Measurements from ENCODE around the gene NOP14. TPM values are rescaled to one million over a fixed set of nuclear protein-coding genes. Genes with fewer than 3 reads are reported as not detected.
A peak's percentile ranks its signal among the peaks of the same experiment; 100 is the strongest.

NOP14 gene
- total and polyA plus RNA-seq, 4 donors = 13.3 to 25.4 (median 19.7) TPM

GRCh38 chr4:2954358-2955185, 8.6 kb downstream of the NOP14 start:
- no peak for ATAC-seq (ENCODE audit: insufficient read depth, low FRiP score)
- WGBS, 2 donors = 81 to 84% methylated on average over 33 of the region's 33 CpGs
- no peak overlapping the region for H3K9ac ChIP-seq (ENCODE audit: insufficient read depth in 1 of 2, low read length in 2 of 2)
- no peak for TF ChIP-seq CTCF (IDR thresholded peaks at IDR 0.05; ENCODE audit: control extremely low read depth, extremely low read depth)
- no peak overlapping the region for H3K4me3 ChIP-seq
- no peak for DNase-seq
- H3K4me1 ChIP-seq (ENCODE audit: control insufficient read depth in 5 of 5, insufficient read depth in 5 of 5, low read length in 5 of 5) = no peaks in the 10 kb centered on the region
- peak overlapping the region in 1 of 2 donors; percentile 16 for H3K27ac ChIP-seq (ENCODE audit: low read depth in 1 of 2, low read length in 1 of 2)
- peaks cover 31 to 56% (median 39%) of the 10 kb centered on the region in 4 donors for H3K36me3 ChIP-seq (ENCODE audit: control insufficient read depth in 4 of 4, insufficient read depth in 4 of 4, low read length in 4 of 4)
- no peaks in the 10 kb centered on the region for H3K9me3 ChIP-seq (ENCODE audit: control insufficient read depth in 4 of 4, insufficient read depth in 3 of 4, low read length in 3 of 4)
- no peaks in the 10 kb centered on the region for H3K27me3 ChIP-seq (ENCODE audit: control insufficient read depth in 3 of 3, insufficient read depth in 3 of 3, low read length in 2 of 3)

GRCh38 chr4:2953496-2953895, 9.7 kb downstream of the NOP14 start:
- Histone ChIP-seq H3K9me3 (ENCODE audit: control insufficient read depth in 4 of 4, insufficient read depth in 3 of 4, low read length in 3 of 4) (no peaks in the 10 kb centered on the region), H3K9ac (ENCODE audit: insufficient read depth in 1 of 2, low read length in 2 of 2) (no peak overlapping the region), H3K27me3 (ENCODE audit: control insufficient read depth in 3 of 3, insufficient read depth in 3 of 3, low read length in 2 of 3) (no peaks in the 10 kb centered on the region), H3K27ac (ENCODE audit: low read depth in 1 of 2, low read length in 1 of 2) (no peak overlapping the region), H3K4me3 (no peak overlapping the region), H3K36me3 (ENCODE audit: control insufficient read depth in 4 of 4, insufficient read depth in 4 of 4, low read length in 4 of 4) (peaks cover 33 to 64% (median 39%) of the 10 kb centered on the region in 4 donors), H3K4me1 (ENCODE audit: control insufficient read depth in 5 of 5, insufficient read depth in 5 of 5, low read length in 5 of 5) (no peaks in the 10 kb centered on the region)
- DNase-seq (no peak), ATAC-seq (ENCODE audit: insufficient read depth, low FRiP score) (no peak)
- no peak for TF ChIP-seq CTCF (IDR thresholded peaks at IDR 0.05; ENCODE audit: control extremely low read depth, extremely low read depth)
- WGBS, 2 donors = 90 to 94% methylated on average over 6 of the region's 6 CpGs

GRCh38 chr4:2950221-2950989, 12.8 kb downstream of the NOP14 start:
- peaks cover 32 to 69% (median 44%) of the 10 kb centered on the region in 4 donors for H3K36me3 ChIP-seq (ENCODE audit: control insufficient read depth in 4 of 4, insufficient read depth in 4 of 4, low read length in 4 of 4)
- peak in 1 of 3 donors; percentile 3 for DNase-seq

More at GRCh38 chr4:2950221-2950989, 12.8 kb downstream of the NOP14 start:
- 95 to 97% methylated on average over 16 of the region's 16 CpGs for WGBS, 2 donors
- Histone ChIP-seq H3K9me3 (ENCODE audit: control insufficient read depth in 4 of 4, insufficient read depth in 3 of 4, low read length in 3 of 4) (no peaks in the 10 kb centered on the region), H3K4me1 (ENCODE audit: control insufficient read depth in 5 of 5, insufficient read depth in 5 of 5, low read length in 5 of 5) (no peaks in the 10 kb centered on the region), H3K27ac (ENCODE audit: low read depth in 1 of 2, low read length in 1 of 2) (no peak overlapping the region), H3K27me3 (ENCODE audit: control insufficient read depth in 3 of 3, insufficient read depth in 3 of 3, low read length in 2 of 3) (no peaks in the 10 kb centered on the region), H3K4me3 (no peak overlapping the region), H3K9ac (ENCODE audit: insufficient read depth in 1 of 2, low read length in 2 of 2) (no peak overlapping the region)
- no peak for TF ChIP-seq CTCF (IDR thresholded peaks at IDR 0.05; ENCODE audit: control extremely low read depth, extremely low read depth)
- no peak for ATAC-seq (ENCODE audit: insufficient read depth, low FRiP score)
